Peyer's patch (tissue), 4 donors: Measurements from ENCODE around the gene ETS2.

Source experiments
- POLR2A ChIP-seq, 2 donors: fragments of 450-650 bp; IDR thresholded peaks; one replicate each; pipeline ENCODE4 v1.5.1; 2017; ENCODE audit warnings: antibody characterized with exemption in 2 of 2, mild to moderate bottlenecking in 2 of 2, moderate library complexity in 2 of 2
- TF ChIP-seq, protein P1 (sequence below), 6 experiments: fragments of 450-650 bp in 4 of 6; fragments of 200-600 bp in 2 of 6; sonication (generic) in 1 of 6; IDR thresholded peaks; one replicate each; pipeline ENCODE4 v1.5.1; 2017 to 2019; ENCODE audit warnings: antibody characterized with exemption in 6 of 6, mild to moderate bottlenecking in 3 of 6, moderate library complexity in 1 of 6

DNA sequence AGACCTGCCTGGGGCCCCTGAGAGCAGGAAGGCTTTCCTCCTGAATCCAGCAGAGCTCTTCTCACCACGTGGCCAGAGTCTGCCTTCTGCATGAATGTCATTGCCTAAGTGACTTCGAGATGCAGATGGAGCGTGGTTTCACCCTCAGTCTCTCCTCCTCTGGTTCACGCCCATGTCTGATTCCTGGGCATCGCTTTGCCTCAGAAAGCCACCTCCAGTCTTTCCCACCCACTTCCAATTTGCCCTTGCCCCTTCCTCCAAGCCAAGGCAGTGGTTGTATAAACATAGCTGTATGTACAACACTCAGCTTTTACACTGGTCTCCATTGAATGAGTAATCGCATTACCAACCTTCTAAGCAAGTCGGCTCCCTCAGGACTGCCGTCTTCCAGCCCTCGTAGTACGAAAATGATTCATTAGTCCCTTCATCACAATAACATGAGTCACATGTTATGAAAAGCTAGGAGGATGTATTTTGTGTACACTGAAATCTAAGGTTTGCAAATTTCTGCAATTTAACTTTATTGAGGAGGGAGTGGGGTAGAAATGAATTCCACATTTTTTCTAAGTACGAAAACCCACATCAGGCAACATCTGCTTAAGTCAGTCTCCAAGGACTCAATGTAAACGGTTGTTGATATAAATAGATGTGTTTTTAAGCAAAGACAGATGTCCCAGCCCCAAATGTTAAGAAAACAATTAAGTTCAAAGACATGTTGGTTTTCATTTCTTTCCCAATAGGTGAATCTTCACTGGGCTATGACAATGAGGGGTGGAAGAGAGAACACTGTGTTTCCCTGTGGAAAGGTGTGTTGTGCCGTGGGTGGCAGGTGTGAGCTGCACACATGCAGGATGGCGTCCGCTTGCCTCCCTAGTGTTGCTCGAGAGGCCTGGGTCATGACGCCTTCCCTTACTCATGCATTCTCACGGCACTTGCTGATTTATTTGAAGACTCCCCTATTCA, 32.3 kb upstream of the ETS2 start:
- TF ChIP-seq, protein P1, sequence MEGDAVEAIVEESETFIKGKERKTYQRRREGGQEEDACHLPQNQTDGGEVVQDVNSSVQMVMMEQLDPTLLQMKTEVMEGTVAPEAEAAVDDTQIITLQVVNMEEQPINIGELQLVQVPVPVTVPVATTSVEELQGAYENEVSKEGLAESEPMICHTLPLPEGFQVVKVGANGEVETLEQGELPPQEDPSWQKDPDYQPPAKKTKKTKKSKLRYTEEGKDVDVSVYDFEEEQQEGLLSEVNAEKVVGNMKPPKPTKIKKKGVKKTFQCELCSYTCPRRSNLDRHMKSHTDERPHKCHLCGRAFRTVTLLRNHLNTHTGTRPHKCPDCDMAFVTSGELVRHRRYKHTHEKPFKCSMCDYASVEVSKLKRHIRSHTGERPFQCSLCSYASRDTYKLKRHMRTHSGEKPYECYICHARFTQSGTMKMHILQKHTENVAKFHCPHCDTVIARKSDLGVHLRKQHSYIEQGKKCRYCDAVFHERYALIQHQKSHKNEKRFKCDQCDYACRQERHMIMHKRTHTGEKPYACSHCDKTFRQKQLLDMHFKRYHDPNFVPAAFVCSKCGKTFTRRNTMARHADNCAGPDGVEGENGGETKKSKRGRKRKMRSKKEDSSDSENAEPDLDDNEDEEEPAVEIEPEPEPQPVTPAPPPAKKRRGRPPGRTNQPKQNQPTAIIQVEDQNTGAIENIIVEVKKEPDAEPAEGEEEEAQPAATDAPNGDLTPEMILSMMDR (IDR thresholded peaks at IDR 0.05): no peak
- TF ChIP-seq POLR2A (IDR thresholded peaks at IDR 0.05): no peak
